Measurements from ENCODE around the gene LRRTM1.

The LRRTM1 gene

DNA sequence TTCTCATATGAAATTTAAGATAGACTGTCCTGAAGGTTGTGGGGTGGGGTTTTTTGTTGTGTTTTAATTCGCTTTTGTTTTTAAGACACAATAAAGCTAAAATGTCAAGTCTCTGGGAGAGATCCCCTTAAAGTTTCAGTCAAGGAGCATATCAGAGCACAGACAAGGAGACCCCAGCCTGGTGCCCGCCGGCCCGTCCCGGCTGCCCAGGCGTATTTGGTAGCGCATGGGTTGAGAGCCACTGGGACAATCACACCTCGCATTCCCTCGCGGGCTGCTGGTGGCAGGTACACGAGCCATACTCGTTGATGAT is 2.6 kb downstream of the LRRTM1 start:
- no peak for DNase-seq

DNA sequence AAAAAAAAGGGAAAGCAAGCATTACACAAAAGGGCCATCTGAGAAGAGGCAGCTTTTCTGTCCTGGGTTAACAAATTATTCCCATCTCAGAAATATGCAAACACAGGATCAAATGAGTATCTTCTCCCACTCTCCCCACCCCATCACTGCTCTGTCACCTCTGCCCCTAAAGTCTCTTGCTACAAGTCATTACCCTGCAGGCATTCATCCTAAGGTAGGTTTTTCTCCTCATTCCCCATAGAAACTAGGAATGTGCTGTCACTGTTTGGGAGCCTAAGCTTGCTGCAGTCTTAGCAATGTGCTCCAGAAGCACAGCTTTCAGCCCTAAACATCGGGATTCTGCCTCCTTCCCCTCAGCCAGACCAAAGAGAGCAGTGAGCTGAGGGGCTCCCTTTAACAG is 3.6 kb downstream of the LRRTM1 start:
- DNase-seq = no peak

DNA sequence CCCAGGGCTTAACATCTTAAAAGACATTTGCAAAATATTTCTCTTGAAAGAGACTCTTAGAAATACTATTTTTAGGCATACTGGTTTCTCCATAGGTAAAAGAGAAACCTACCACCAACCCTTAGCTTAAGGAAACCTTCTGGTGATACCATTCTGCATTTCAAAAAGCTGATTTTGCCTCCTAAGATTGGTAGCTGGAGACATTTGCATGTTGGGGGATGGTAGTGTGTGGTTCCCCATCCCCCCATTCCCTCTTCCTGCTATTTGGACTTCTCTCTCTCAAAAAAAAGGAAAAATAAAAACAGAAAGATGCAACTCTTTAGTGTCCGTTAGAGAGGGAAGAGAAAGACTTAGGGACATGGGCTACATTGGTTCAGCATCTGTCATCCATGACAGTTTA is 4.2 kb downstream of the LRRTM1 start:
- no peak for DNase-seq

DNA sequence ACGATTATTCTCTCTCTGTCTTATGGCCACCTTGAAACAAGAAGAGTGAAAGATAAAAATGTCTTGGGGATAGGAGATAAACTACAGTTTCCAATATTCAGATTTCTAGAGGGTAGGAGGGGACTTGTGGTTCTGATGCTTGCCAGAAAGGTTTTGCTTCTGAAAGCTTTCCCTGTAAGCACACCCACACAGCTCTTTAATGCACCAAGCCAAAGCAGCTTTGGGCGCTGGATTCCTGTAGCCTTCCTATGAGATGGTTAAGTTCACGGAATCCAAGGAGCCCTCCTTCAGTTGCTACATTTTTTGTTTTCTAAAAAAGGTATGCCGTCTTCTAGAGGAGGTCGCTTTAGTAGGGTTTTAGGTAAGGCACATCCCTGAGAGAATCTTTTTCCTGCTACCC is 4.9 kb downstream of the LRRTM1 start:
- DNase-seq = no peak

DNA sequence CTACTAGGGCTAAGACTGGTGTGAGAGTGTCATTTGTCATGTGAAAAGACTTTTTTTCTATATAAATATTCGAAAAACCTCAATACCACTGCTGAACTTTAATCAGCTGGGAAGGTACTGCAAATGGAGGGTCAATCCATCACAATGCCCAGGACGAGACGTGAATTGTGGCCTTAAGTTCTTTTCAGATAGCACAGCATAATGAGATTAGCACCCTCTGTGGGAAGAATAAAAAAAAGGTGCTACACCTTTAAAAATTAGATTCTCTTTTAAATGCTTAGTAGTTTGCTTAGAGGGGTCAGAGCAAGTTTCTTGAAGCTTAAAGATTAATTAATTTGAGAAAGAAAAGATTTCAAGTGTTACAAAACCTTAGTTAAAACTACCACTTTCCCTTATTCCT is 5.6 kb downstream of the LRRTM1 start:
- no peak for DNase-seq

DNA sequence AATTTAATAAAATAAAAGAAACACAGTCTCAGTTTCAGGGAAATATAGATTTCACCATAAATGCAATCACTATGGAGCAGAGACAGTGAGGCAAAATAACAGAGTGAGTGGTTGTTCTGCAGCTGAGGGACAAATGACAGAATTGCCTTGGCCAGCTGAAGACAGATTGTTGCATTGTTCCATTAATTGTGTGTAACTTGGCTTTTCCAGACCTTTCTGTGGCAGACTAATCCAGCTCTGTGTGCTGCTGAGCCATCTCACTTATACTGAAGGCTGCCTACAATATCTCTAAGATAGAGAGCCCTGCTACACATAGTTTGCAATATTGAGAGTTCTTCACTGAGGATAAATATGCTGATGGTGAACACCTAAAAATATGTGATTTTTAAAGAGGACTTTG is 11.5 kb downstream of the LRRTM1 start:
- DNase-seq = no peak

DNA sequence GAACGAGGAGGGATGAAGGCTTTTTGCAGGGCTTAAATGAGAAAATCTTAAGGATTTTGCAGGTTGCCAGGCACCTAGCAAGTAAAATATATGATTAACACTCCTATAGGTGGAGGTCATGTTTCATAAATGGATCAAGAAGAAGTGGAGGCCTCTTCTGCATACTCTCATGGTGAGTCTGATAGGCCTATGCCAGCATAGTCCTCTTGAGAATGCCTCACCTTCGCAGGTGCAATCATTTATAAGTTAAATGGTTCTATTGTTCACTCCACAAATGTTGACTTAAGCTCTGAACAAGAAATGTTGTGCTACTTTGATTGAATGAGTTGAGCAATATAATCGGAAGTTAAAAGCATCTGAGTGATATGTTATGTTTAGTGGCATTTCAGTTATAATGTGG is 12.1 kb downstream of the LRRTM1 start:
- DNase-seq = no peak

DNA sequence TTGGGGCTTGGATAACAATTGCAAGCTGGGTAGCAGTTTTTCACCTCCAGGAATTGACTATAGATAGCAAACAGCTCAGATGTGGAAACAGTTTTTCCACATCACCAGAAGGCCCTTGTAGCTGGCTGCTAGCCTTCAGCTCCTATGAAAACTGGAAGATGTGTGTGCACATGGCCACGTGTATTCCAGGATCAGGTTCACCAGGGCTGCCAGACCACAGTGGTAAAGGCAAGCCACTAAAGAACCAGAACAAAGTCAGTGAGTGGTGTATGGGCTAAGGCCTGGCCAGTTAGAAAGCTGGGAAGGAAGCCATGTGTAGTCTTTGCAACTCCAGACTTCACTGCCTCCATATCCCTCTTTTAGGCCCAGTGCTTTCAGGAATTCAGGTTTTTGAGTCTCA is 12.9 kb downstream of the LRRTM1 start:
- no peak for DNase-seq

DNA sequence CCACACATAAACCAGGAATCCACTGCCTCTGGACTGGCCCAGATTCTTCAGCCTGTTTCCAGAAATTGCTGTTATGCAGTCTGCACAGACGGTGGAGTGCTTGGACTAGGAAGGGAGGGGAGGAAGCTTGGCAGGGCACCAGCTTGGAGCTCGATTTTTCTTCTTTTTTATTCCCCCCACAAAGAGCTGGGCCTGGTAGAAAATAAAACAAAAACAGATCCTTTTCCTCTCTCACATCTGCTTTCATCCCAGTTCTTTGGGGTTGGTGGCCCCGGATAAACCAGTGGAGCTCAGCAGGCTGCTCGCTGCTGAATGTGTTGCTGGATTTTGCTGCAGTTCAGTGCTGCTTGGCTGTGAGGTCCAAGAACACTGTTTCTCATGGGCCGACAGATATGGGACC is 16.0 kb downstream of the LRRTM1 start:
- no peak for DNase-seq

DNA sequence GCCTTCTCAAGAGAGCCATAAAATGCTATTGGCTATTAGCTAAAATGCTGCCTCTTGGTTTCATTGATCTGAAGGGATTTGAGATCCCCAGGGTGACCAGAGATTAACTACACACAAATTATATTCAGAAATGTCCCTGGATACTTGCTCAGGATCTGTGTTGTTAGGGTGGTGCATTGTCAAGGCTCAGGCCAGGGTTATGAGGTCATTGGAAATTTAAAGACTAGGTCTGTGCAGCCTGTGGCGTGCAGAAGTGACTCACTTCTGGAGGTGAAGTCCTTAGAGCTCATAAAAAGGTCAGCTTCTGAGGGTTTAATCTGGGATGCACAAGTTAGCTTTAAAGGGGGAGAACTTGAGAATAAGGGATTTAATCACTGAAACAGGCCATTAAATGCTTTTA is 23.5 kb downstream of the LRRTM1 start:
- no peak for DNase-seq

DNA sequence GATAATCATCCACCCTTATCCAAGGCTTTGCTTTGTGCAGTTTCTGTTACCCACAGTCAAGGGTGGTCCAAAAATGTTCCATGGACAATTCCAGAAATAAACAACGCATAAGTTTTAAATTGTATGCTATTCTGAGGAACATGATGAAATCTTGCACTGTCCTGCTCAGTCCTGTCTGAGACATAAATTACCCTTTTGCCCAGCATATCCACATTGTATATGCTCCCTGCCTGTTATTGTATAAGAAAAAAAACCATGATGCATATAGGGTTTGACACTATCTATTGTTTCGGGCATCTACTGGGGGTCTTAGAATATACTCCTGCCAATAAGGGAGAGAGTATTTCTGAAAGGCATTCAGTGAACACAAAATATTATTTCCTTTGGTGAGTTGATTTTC is 24.0 kb downstream of the LRRTM1 start:
- DNase-seq = no peak

DNA sequence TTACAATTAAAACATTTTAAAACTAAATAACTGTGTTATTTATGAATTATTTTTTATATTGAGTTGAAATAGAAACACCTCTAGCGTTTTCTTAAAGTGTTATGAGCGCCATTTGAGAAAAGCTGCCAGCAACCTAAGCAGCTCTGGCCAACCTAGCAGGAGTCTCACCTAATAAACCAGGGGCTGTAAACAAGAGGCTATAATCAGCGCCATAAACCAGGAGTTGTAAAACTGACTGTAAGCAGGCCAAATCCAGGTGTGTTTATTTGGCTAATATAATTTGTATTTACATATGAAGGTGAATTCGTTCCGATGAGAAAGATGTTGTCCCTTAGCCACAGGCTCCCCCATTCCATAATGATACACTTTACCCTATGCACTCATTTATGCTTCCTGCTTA is 34.7 kb downstream of the LRRTM1 start:
- no peak for DNase-seq

DNA sequence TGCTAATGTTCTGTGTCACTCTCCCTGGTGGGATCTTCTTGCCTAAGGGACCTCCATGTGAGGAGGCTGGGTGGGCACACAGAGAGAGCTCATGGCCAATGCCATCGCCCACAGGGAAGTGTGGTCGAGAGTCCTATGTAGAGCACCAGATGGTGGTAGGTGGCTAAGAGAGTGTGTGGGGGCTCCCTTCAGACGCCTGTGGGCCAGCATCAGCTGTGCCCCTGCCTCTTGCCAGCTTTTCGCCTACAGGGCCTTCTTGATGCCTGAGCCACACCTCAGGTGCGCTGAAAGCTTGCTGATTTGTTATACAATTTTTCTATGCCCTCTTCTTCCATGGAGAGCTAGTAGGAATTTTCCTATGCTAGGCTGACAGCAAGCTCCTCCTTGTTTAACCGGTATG is 38.3 kb downstream of the LRRTM1 start:
- no peak for DNase-seq

DNA sequence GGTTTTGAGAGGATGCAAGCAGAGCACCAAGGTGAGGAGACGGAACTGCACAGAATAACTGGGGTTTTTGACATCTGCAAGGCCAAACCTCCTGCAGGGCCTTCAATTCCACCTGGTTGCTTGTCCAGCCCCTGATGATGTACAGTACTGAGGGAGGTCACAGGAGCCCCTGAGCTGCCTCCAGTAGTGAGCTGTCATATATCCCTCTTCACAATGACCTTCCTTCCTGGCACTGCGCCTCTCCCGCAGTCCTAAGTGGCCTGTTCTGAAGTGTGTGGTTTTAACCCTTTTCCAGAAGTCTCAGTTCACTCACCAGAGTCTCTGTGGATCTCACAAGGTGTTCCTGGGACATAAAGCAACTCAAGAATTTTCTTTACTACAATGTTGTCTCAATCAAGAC is 45.3 kb downstream of the LRRTM1 start:
- no peak for DNase-seq

DNA sequence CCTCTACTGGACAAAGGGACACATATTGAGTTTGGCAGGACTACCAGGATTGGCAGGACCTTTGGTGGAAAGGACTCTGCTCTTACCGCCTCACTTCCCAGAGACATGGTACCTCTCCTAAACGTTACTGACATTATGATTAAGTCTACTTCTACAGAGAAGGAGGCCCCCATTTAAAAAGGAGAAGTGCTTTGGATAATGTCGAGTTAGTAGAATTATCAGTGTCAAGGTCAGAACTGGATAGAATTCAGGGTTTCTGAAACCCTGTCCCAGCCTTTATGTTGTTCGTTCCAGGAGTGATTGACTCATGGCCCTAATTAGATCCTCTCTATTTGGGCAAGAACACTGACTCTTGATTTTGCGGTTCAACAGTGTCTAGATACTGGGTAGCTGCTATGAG is 45.8 kb downstream of the LRRTM1 start:
- DNase-seq = no peak

DNA sequence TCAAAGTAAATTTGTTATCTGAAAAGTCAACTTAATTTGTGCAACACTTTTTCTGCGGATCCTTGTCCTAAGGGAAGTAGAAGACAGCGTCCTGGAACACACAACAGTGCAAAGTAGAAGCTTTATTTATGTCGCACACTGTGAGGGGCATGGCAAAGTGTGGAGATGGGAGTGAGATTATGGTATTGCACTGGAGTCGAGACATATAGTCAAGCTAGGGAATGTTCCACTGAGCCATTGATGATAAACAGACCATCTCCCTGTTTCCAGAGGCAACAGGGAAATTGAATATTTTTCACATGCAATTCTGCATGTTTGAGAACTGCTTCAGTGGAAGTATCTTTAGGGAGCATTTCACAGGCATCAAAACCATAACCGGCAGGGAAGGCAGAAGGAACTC is 46.2 kb downstream of the LRRTM1 start:
- no peak for DNase-seq

DNA sequence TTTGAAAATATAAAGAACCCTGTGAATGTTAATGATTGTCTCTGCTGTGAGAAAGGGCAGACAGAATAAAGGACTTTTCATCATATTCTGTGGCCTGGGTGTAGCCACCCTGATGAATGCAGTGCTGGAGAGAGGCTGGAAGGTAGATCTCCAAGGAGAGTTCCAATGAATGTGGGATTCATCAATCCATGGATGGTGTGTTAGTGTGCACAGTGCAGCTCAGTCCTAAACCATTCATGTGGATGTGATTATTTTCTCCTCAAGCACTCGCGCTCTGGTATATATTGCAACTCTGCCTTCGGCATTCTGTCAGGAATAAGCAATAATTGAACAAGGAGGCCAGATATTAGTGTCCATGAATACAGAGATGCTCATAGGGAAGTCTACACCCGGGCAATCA is 47.1 kb downstream of the LRRTM1 start:
- no peak for DNase-seq

DNA sequence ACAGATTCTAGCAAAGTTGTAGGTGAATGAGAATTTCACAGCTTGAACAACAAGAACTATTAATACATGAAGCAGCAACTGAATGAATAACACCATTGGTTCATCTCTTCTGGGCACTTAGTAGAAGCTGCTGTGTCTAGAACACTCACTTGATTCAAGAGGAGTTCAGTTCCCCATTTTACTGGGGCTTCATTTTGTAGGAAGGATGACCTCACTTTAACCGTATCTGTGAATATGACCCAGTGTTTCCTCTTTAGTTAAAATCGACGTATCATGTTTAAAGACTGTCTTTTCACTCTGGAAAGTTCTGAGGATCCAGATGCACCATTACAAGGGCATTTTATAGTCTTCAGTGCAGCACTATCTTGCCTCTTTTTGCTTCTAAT is 47.8 kb downstream of the LRRTM1 start:
- DNase-seq = no peak

DNA sequence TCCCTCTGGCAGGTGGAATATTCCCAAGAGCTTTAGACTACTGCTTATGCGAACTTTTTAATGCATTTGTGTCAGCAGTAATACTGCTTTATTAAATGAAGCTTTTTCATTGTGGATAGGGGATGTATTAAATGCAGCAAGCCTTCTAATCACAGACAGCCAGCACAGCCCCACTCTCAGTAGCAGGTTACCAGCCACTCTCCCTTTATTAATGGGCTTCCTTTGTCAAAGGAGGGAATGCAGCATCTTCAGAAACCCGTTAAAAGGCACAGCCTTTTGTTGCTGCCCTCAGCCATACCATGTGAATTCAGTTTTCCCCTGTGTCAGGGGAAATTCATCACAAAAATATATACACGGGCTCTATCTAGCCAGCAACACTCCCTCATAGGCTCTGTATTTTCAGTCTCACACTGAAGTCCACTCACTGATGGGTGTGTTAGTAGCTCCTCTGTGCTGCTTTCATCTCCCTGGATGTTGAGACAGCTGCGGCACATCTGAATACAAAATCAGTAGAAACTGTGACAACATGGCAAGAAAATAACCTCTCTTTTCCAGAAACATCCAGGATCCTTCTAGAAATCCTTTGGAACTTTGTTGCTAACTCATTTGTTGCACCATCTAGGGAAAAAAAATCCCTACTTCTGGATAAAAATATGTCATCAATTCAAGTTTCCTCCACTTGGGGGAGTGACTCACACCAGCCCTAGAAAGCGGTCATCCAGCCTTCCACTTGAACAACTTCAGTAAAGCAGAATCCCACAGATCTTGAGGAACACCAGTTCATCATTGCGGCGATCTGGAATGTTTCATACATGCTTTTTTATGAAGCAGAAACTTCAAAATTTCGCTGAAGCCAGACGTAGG is 48.4 kb downstream of the LRRTM1 start:
- no peak for DNase-seq

DNA sequence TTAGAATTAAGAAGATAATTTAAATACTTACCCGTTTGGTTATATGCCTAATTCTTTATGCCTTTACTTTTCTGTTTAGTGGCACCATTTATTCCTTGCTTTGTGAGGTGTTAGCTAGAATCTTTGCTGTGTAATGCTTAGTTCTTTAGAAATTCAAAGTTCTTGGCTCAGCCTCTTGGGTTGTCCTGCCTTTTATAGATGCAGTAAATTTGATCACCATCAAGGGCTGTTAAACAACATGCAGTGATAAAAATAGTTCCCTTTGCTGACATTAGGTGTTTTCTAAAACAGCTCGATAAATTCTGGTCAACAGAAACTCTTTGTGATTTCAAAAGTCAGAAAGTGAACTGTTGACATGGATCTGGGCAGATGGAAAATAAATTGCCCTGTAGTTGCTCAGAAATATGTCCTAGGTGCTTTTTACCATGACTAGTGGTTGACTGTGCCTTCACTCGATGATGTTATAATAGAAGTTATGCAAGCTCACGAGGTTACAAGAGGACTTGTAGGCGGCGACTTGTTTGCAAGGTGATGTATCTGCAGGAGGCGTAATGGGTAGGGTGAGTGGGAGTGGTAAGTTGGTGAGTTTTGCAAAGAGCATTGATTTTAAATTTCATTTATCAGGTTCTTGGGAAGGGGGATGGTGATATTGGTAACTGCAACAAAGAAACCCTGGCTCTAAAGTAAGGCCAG is 52.1 kb downstream of the LRRTM1 start:
- no peak for DNase-seq

Measured in inflammatory macrophage (primary cell).